HK-2 (cell line): ENCODE results near the gene CD7.
A peak's percentile ranks its signal among the peaks of the same experiment; 100 is the strongest.

Experiments used
- DNase-seq: peaks from one replicate; pipeline ENCODE4 v3.0.0-alpha.2; 2018; ENCODE audit not compliant: unreplicated experiment

Gene CD7

DNA sequence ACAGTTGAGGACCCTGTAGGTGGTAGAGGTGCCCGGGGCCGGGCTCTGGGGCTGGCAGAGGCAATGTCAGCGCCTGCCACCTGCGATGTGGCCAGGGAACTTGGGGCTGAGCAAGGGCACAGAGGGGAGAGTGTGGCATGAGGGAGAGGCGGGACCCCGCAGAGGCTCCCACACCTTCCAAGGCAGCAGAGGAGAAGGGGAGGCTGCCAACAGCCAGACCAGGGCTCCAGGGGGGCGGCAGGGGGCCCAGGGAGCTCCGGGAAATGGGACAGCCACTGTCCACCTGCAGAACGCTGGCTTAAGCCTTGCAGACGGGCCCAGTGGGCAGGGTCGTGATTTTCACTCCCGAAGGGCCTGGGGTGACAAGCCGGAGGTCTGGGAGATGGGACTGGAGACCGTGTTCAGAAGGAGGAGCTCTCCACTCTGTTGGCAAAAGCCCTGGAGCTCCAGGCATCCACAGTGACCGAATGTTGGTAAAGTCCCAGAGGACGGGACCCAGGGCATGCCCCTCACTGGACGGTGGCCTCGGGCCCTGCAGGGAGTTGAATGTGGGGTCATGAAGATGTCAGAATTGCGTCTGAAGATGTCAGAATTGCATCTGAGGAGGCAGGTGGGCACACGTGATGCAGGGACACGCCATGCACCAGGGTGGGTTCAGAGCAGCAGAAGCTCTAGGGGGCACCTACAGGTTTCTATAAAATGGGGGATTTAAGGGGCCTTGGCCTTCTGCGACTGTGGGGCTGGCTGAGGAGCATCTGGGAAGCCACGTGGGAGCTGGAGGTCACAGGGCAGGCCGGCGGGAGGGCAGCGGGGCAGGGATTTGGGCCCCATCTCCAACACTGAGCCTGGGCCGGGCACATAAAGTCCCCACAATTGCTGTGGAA lies 18.6 kb downstream of the CD7 start:
- DNase-seq: no peak

DNA sequence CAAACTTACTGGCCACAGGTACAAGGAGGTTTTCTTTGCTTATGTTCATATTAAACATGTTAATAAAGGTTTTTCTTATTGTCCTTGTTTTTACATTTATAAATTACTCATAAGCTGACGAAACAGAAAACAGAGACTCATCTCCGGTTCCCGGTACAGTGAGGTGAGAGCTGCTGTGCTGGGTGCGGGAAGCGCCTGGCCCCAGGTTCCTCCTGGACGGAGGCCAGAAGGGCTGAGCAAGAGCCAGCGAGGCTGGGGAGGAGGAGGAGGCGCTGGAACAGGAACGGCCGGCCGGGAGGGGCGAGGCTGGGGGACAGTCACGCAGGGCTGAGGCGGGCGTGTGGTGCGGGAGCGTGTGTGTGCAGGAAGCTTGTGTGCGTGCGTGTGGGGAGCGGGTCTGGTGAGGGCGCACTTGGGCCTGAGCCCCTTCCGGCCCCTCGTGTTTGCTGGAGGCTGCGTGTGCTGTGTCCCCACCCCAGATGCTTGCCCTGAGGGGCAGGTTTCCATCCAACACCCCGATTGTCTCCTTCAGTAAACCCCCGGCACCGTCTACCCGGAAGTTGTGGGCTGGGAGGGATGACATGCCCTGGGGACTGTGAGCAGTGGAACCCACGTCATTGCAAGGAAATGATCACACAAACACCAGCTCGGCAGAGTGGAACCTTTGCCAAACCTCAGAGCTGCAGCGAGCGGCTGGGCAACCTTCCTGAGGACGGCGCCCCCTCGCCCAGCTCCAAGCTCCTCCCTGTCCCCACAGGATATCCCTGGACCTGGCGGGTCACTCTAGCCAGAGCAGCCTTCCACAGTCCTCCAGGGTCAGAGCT lies 19.5 kb downstream of the CD7 start:
- peak; percentile 87 for DNase-seq

DNA sequence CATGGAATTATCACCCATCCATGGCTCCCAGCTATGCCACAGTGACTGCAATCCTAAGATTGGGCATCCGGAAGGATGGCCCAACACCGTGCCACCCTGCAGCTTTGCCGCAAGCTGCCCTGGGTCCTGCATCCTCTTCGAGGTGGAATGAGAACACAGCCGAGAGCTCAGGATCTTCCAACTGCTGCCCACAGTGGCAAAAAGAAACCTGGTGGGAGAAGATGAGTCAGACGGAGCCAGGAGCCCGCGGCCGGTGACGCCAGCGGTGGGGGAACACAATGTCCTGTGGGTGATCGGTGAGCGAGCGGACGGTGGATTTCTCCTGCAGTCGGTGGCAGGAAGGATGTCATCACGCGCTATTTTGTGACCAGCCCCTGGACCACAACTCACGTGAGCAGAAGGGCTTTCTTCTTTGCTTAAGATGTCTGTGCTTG lies 20.1 kb downstream of the CD7 start:
- DNase-seq: peak; percentile 87

DNA sequence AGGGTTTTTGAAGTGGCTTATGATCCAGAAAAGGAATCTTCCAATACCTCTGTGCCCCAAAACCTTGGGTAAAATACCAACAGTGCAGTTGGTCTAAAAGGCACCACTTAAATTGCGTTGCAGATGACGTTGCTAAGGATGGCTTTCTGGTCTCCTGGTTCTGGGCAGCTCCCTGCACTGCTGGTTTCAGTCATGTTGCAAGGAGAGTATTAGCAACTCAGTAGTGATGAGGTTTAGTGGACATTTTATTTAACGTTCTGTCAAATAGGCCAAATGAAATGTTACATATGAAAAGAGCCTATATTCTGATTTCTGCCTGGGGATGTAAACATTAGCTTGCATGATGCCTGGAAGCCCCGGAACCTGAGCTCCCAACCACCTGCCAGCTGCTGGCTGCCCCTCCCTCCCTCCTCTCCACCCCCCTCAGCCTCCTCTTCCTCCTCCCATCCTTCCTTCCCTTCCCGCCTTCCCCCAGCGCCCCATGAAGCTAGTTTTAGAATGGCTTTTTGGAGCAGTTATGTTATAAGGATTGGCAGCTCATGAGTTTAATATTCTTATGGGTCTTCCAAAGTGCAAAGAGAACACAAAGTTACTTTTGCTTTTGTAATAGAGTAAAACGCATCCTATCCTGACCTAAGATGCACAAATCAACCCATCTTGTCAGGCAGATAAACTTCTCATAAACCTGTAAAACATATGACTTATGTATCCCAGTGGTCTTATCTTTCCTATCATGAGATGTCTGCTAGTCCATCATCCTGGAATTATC lies 20.7 kb downstream of the CD7 start:
- DNase-seq: no peak

DNA sequence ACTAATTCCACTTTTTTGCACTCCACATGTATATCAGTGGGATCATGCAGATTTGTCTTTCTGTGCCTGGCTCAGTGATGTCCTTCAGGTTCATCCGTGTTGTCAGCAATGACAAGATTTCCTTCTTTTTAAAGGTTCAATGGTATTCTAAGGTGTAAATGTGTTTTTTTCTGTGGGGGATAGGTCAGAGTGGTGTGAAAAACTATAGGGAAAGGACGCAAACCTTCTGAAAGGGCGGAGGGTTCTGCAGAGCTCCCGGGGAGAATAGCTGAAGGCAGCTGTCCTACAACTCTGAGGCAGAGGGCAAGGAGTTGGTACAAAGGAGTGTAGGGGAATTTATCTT lies 22.0 kb downstream of the CD7 start:
- no peak for DNase-seq

DNA sequence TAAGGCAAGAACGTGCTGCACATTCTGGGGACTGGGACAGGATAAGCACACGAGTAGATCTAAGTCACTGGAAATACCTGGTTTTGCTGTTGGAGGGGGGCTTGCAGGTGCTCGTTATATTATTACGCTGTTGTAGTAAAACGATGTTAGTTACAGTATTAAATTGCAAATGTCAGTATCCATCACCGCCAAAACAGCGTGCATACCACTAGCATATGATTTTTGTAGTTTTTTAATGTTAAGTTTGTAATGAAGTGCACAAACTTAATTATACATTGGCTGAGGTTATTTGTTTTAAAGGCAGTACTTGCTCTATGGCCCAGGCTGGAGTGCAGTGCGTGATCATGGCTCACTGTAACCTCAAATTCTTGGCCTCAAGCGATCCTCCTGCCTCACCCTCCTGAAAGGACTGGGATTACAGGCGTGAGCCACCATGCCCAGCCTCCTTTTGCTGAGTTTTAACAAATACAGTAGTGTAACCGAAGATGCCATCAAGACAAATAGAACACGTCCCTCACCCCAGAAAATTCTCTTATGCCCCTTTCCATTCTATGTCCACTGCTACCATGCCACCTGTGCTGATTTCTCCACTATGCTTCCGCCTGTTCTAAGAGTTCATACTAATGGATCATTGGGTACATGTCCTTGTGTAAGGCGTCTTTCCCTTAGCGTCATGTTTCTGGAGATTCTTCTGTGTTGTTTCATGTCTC lies 23.2 kb downstream of the CD7 start:
- DNase-seq: no peak

DNA sequence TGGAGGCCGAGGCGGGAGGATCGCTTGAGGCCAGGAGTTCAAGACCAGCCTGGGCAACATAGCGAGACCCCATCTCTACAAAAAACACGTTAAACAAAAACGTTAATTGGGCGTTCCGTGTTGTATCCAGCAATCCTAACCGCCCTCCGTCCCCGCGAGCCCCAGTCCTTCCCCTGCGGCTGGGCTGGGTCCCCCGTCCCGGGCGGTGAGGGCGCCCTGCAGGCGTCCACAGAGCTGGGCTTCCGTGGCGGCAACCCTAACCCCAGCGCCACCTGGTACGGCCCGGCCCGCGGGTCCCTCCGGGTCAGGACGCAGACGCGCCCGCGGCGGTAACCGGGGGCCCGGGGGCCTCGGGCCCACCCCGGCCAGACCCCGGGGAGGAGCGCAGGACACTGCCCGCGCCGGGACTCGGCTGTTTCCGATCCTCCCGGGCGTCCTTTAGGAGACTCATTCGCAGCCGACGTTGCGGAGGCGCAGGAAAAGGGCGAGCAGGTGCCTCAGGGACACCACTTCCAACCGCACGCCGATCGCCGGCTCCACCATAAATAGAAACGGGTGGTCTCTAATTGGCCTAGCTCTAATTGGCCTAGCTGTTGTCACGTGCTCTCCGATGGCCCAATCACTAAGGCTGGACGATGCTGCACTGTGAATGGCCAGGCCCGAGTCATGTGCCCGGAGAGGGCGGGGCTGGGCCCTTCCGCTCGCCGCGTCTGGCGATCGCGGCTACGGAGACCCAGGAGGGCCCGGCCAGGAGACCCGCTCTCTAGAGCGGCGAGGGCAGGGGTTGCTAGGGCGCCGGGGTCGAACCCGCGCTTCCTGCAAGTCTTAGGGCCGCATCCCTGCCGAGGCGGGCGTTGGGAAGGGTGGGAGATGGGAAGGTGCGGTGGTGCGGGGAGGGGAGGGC lies 24.9 kb downstream of the CD7 start:
- peak; percentile 94 for DNase-seq

DNA sequence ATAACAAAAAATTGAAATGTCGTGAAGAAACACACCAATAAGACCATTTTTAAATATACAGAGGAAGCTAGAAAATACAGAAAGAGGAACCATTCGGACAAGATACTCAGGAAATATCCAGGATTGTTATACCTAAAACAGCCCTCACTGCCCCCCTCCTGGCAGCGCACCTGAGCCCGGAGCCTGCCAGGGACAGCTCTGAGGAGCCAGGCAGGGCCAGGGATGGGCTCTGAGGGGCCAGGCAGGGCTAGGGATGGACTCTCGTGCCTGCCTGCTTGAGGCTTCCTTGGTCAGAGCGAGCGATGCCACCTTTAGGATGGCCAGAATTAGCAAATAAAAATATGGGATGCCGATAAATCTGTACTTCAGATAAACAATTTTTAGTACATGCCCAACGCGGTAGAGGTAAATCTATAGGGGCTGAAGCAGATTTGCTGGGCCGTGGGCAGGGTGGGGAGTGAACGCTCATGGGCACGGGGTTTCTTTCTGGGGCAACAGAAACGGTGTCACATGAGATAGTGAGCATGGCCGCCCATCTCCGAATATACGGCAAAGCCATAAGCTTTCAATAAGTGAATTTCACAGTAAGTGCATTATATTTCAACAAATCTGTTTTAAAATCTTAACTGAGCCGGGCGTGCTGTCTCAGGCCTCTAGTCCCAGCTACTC lies 25.7 kb downstream of the CD7 start:
- no peak for DNase-seq

DNA sequence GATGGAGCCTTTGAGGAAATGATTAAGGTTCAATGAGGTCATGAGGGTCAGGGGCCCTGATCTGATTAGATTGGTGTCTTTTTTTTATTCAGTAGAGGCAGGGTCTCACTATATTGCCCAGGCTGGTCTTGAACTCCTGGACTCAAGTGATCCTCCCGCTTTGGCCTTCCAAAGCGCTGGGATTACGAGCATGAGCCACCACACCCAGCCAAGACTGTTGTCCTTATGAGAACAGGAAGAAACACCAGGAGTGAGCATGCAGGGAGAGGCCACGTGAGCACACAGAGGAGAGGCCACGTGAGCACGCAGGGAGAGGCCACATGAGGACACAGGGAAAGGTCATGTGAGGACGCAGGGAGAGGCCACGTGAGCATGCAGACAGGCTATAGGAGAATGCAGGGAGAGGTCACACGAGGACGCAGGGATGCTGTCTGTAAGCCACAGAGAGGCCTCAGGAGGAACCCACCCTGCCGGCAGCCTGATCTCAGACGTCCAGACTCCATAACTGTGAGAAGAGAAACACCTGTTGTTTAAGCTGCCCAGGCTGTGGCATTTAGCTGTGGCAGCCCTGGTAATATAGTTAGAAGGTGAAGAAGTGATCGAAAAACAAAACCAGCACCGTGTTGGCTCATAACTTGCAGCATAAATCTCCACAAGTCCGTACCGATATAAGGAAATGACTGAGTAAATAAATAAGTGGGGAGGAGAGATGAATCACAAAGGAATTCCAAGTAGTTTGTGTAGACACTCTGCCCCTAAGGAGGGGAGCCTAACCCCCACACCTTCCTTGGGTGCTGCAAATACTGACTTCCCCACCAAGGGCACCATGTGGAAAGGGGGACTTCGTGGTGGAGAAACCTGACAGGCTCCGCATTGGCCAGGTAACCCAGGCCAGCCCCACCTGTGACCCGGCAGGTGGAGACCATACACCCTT lies 29.3 kb downstream of the CD7 start:
- DNase-seq: peak; percentile 42

DNA sequence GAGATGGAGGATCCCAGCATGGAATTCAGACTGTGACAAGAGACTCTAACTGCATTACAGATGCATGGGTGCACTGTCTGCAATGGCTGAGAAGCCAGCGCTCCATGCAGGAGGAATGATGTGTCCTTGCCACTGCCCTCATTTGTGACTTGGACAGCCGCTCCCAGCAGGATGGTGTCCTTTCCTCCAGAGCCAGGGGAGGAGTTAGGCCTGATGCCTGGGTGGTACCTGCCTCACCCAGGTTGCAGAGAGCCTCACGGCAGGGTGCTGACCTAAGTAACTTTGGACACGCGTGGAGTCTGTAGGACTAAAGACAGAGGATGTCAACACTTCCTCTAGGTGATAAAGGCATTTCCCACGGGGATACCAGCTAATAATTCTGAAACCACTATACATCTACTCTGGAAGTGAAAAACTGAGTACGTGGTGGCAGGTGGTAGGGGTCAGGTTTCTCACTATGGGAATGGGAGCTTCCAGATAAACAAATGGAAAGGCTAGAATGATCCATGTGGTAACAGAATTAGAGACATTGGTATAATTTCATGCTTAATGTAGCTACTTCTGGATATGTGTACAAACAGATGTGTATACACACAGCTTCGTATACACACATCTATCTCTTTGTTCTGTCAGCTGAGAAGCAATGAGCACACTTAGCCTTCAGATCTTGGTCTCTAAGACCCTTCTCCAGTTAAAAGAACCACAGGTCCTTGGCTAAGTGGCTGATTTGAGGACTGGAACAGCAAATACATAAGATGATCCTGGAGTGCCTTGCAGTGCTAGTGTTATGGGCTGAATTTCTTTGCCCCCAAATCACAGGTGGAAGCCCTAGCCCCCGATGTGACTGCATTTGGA lies 30.2 kb downstream of the CD7 start:
- DNase-seq: no peak

DNA sequence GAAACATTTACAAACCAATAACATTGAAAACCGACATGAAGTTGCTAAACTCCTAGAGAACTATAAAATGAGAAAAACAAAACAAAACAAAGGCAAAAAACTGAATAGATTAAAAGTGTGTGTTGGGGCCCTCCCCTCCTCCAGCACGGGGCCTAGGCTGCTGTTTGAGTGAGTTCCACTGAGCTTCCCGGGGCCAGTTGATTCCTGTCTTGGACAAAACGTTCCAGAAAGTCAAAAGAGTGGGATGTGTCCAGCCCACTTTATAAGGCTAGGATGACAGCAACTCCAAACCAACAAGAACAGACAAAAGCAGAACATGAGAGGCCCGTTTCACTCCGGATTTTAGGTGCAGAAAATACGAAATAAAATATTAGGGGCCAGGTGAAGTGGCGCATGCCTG lies 32.3 kb downstream of the CD7 start:
- DNase-seq: no peak

DNA sequence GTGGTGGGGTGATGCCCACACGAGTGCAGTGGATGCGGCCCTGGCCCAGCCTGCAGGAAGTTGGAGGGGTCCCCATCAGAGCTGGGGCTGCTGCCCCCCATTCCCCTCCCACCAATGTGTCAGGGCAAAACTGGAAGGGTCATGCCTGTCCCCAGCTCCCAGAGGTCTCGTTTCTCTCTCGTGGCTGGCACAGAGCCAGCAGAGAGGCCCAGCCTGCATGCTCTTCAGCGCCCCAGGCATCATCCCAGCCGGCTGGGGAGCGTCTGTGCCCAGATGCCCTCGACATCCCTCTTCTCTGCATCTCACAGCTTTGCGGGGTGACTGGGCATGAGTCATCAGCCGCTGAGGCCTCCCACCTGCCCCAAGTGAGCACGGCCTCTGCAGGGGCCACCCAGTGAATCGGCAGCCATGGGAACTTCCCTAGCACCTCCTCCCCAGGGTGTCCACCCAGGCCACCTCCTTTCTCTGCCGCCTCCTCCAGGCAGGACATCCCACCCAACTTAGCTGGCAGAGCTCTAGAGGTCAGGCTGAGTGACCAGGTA lies 34.1 kb downstream of the CD7 start:
- DNase-seq: peak; percentile 85

DNA sequence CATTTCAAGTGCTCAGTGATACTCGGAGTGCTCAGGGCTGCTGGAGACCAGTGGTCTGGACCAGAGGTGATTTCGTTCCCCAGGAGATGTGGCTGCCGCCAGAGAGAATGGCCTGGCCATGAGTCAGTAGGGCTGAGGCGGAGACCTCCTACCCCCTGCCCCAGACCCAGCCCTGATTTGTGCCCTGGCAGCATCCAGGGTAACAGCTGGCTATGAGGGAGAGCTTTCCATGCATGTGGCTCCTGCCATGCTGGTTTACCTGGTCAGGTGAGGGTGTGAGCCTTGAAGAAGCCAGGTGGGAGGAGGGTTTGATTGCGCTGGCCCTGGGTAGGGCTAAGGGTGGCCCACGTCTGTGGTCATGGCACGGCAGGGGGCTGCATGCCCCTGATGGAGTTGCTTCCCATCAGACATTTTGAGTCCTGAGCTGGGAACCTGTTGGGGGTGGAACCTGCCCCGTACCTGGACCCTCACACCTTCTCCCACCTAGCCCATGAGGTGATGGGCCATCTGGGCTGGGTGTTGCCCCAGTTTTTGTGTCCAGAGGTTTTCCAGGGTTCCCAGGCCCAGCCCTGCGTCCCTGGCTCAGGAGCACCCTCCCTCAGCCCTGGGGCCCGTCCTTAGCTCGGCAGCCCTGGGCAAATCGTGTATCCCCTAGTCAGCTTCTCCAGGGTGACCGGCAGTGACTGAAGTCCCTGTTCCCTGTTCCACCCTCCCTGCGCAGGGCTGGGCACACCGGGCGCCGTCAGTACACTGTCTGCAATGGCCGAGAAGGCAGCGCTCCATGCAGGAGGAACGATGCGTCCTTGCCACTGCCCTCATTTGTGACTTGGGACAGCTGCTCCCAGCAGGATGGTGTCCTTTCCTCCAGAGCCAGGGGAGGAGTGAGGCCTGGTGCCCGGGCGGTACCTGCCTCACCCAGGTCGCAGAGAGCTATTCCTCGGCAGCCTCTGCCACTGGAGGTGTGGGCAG lies 34.9 kb downstream of the CD7 start:
- DNase-seq: no peak

DNA sequence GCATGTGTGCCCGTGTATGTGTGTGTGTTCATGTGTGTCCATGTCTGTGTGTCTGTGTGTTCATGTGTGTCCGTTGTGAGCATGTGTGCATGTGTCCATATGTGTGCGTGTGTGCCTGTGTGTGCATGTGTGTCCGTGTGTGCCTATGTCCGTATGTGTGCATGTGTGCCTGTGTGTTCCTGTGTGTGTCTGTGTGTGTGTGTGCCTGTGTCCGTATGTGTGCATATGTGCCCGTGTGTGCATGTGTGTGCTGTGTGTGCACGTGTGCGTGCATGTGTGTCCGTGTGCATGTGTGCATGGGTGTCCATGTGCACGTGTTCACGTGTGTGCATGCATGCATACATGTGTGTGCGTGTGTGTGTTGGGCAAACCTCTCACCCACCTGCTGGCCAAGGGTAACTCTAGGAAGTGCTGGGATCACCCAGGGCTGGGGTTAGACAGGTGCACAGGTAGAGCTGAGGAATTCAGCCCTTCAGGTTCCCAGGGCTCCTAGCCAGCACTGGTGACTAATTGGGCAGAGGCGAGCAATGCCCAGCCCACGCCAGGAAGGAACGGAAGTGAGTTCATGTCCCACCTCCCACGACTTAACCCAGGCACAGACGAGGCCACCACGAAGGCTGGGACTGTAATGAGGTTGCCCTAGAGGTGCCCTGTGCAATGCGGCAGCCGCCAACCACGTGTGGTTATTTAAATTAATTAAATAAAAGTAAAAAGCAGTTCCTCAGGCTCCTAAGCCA lies 35.7 kb downstream of the CD7 start:
- DNase-seq: peak; percentile 77

DNA sequence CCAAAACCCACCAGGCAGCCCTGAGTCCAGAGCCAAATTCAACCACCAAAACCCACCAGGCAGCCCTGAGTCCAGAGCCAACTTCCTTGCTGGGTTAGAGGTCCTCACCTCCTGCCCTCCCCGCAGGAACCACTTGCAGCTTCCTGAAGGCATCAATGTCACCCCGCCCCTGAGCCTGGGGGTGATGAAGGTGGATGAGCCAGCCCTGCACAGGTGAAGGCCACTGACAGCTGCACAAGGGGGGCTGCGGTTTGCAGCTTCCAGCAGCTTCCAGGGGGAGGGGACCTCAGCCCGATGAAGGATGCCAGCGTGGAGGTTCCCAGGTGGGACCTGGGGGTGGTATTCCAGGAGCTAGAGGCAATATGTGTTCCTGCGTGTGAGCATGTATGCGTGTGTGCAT lies 36.3 kb downstream of the CD7 start:
- DNase-seq: no peak

DNA sequence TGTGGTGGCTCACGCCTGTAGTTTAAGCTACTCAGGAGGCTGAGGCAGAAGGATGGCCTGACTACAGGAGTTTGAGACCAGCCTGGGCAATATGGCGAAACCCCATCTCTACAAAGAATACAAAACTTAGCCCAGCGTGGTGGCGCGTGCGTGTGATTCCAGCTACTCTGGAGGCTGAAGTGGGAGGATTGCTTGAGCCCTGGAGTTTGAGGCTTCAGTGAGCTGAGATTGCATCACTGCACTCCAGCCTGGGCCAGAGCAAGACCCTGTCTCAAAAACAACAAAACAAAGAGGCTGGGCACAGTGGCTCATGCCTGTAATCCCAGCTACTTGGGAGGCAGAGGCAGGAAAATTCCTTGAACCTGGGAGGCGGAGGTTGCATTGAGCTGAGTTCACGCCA lies 36.9 kb downstream of the CD7 start:
- DNase-seq: no peak
